Right atrium auricular region (tissue), 2 donors: ENCODE data around the gene TPSD1. TPM values are rescaled to one million over a fixed set of nuclear protein-coding genes. Genes with fewer than 3 reads are reported as not detected.
"Not testable (repeated sequence)": the region's sequence is repeated elsewhere in the genome, so short reads cannot be mapped to it uniquely, and the experiment has no call there.

Experiments used
- DNase-seq: peaks from one replicate; pipeline ENCODE4 v3.0.0-alpha.2; 2019; ENCODE audit warnings: low spot score
- H3K27ac ChIP-seq, 2 donors: fragments of 200-600 bp; sonication (generic); 1 replicate in 1 of 2; 2 replicates in 1 of 2; pipeline ENCODE4 v1.5.1; 2016 to 2019
- H3K27me3 ChIP-seq, 2 donors: fragments of 200-600 bp; sonication (generic); one replicate each; pipeline versions ENCODE4 v1.5.1 to v1.6.0; 2017 to 2019
- H3K36me3 ChIP-seq: fragments of 200-600 bp; sonication (generic); one replicate; pipeline ENCODE4 v1.5.1; 2016
- H3K4me1 ChIP-seq, 2 donors: fragments of 200-600 bp; sonication (generic); one replicate each; pipeline versions ENCODE4 v1.5.1 to v1.6.0; 2017 to 2019
- H3K4me3 ChIP-seq, 2 donors: fragments of 200-600 bp; sonication (generic); 1 replicate in 1 of 2; 2 replicates in 1 of 2; pipeline ENCODE4 v1.5.1; 2017 to 2019; ENCODE audit warnings: mild to moderate bottlenecking in 1 of 2, moderate library complexity in 1 of 2
- H3K9me3 ChIP-seq, 2 donors: fragments of 200-600 bp; sonication (generic); one replicate each; pipeline ENCODE4 v1.5.1; 2019
- total RNA-seq, 2 donors: library from RNA; depleted of rRNA; stranded (reverse); fragments of >200 nt; gene quantifications; one replicate each; pipeline ENCODE4 v1.1.0, GENCODE V29; 2016
- TF ChIP-seq, protein P1 (sequence below), 2 donors: fragments of 200-600 bp; sonication (generic); IDR thresholded peaks; one replicate each; pipeline ENCODE4 v1.5.1; 2019; ENCODE audit warnings: antibody characterized with exemption in 2 of 2

The TPSD1 gene
- under 1 TPM in 1 of 2 donors, not detected in 1; 0.63 TPM for total RNA-seq

DNA sequence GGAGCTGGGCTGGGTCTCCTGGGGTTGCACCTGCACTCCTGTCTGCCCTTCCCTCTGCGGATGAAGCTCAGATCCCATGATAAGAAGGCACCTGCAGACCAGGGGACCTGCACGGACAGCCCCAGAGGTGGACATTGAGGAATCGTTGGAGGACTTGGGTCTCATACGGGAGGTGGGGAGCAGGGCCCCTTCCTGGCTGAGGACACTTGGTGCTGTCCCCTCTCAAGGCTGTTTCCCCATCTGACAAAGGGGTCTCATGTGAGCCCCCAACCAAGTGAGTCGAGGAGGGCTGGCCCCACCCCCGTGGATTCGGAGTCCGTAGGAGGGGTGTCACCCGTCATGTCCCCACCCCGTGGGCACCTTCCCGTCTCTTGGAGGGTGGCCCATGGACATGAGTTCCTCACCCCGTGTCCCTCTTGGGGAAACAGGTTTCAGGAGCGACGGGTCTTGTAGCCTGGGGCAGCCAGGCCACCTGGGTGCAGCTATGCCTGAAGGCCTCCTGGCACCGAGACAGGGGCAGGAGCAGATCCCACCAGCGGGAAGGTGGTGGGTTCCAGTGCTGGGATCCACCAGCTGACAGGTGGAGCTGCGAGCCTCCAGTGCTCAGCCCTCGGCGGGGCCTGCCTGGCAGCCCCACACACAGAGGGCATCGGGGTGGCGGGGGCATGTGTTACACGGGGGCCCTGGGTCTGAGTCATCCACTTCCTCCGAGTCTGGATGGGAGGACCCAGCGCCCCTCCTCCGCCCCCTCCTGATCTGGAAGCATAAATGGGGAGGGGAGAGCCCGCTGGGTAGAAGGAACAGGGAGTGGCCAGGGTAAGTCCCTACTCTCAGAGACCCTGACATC lies at the start of gene TPSD1:
TSS of gene TPSD1 (plus strand) at position 794 of the 847 bp plus-strand sequence. CDS start 212 bp downstream, outside the sequence.
- H3K4me1 ChIP-seq, DNase-seq, H3K4me3 ChIP-seq, H3K36me3 ChIP-seq, H3K27me3 ChIP-seq, H3K27ac ChIP-seq, H3K9me3 ChIP-seq: not testable (repeated sequence)

DNA sequence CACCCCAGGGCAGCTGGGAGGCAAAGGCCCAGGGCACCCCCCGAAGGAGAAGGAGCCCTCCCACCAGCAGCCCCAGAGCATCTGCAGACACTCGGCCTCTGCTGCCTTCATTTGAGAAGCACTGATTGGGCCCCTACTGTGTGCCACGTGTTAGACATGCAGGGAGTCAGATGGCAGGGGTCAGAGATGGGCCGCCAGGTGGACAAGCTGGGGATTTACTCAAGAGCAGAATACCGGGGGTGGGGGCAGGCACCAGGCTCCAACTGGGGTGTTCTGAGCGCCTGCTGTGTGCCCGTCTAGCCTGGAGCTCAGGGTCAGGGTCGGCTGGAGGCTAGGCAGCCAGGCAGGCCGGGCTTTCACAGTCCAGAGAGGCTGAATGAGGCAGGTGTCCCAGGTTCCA lies 49.5 kb upstream of the TPSD1 start:
- TF ChIP-seq, protein P1, sequence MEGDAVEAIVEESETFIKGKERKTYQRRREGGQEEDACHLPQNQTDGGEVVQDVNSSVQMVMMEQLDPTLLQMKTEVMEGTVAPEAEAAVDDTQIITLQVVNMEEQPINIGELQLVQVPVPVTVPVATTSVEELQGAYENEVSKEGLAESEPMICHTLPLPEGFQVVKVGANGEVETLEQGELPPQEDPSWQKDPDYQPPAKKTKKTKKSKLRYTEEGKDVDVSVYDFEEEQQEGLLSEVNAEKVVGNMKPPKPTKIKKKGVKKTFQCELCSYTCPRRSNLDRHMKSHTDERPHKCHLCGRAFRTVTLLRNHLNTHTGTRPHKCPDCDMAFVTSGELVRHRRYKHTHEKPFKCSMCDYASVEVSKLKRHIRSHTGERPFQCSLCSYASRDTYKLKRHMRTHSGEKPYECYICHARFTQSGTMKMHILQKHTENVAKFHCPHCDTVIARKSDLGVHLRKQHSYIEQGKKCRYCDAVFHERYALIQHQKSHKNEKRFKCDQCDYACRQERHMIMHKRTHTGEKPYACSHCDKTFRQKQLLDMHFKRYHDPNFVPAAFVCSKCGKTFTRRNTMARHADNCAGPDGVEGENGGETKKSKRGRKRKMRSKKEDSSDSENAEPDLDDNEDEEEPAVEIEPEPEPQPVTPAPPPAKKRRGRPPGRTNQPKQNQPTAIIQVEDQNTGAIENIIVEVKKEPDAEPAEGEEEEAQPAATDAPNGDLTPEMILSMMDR (IDR thresholded peaks at IDR 0.05) = no peak
- Histone ChIP-seq H3K4me1 (no peaks in the 10 kb centered on the region), H3K36me3 (no peaks in the 10 kb centered on the region), H3K27me3 (no peaks in the 10 kb centered on the region), H3K9me3 (no peaks in the 10 kb centered on the region), H3K4me3 (no peak overlapping the region), H3K27ac (no peak overlapping the region)
- no peak for DNase-seq

DNA sequence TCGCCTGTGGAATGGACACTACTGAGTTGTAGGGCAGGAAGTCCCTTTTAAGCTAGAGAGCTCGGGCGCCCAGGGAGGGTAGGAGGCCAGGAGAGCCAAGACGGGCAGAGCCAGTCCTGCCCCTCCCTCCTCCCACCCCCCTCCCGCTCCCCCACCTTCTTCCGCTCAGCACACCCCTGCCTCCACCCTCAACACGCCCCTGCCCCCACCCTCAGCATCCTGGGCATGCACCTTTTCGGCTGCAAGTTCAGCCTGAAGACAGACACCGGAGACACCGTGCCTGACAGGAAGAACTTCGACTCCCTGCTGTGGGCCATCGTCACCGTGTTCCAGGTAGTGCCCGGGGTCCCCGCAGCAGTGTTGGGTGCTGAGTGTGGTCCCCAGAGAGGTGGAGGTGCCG lies 49.1 kb upstream of the TPSD1 start:
- H3K4me1 ChIP-seq = no peaks in the 10 kb centered on the region
- H3K27me3 ChIP-seq = no peaks in the 10 kb centered on the region

DNA sequence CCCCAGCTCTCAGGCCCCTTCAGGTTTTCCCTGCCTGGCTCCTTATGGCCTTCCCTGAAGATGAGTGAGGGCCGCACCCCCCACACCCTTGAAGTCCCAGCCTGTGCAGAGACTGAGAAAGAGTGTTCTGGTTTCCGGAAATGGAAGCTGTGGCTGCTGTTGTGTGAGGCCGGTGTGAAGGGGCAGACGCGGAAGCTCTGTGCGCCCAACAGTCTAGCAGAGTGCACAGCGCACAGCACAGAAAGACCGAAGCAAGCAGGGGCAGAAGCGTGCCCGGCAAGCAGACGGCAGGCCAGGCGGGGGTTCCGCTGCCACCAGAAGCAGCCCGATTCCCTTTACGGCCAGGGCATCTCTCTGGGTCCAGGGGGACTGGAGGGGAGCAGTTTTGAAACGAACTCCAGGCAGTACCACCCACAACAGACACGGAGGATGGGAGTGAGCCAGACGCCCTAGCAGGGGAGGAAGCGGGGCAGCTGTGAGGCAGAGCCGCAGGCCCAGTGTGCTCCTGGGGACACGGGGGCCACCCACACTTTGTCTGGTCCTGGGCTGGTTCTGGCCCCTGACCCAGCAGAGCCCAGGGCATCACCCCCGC lies 47.5 kb upstream of the TPSD1 start:
- no peak for DNase-seq
- Histone ChIP-seq H3K27me3 (no peaks in the 10 kb centered on the region), H3K27ac (no peak overlapping the region), H3K36me3 (no peaks in the 10 kb centered on the region), H3K9me3 (no peaks in the 10 kb centered on the region), H3K4me1 (no peaks in the 10 kb centered on the region), H3K4me3 (no peak overlapping the region)
- TF ChIP-seq, protein P1 (IDR thresholded peaks at IDR 0.05) = no peak

More for the DNA sequence above, 49.1 kb upstream of the TPSD1 start:
- DNase-seq = no peak
- H3K27ac ChIP-seq = no peak overlapping the region
- no peaks in the 10 kb centered on the region for H3K9me3 ChIP-seq
- H3K36me3 ChIP-seq = no peaks in the 10 kb centered on the region
- TF ChIP-seq, protein P1 (IDR thresholded peaks at IDR 0.05) = no peak
- no peak overlapping the region for H3K4me3 ChIP-seq

DNA sequence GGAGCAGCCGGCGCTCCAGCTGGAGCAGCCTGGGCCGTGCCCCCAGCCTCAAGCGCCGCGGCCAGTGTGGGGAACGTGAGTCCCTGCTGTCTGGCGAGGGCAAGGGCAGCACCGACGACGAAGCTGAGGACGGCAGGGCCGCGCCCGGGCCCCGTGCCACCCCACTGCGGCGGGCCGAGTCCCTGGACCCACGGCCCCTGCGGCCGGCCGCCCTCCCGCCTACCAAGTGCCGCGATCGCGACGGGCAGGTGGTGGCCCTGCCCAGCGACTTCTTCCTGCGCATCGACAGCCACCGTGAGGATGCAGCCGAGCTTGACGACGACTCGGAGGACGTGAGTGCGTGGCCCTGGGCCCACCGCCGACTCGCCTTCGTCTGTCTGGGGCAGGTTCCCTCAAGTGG lies 46.8 kb upstream of the TPSD1 start:
- H3K4me1 ChIP-seq = no peaks in the 10 kb centered on the region
- no peaks in the 10 kb centered on the region for H3K27me3 ChIP-seq
- H3K36me3 ChIP-seq = no peaks in the 10 kb centered on the region
- H3K9me3 ChIP-seq = no peaks in the 10 kb centered on the region
- TF ChIP-seq, protein P1 (IDR thresholded peaks at IDR 0.05) = no peak
- H3K27ac ChIP-seq = no peak overlapping the region
- H3K4me3 ChIP-seq = no peak overlapping the region
- DNase-seq = no peak

DNA sequence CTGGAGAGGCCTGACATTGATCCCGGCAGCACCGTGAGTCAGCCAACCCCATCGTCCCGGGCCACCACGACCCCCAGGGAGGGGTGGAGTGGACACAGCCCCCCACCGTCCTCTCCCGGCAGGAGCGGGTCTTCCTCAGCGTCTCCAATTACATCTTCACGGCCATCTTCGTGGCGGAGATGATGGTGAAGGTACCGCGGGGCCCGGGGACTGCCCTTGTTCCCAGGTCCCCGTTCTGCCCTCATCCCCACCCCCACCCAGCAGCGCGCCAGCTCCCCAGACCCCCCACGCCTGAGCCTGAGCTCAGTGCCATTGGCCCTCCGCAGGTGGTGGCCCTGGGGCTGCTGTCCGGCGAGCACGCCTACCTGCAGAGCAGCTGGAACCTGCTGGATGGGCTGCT lies 45.4 kb upstream of the TPSD1 start:
- TF ChIP-seq, protein P1 (IDR thresholded peaks at IDR 0.05) = no peak
- Histone ChIP-seq H3K27me3 (no peaks in the 10 kb centered on the region), H3K36me3 (no peaks in the 10 kb centered on the region), H3K4me3 (no peak overlapping the region), H3K9me3 (no peaks in the 10 kb centered on the region), H3K4me1 (no peaks in the 10 kb centered on the region), H3K27ac (no peak overlapping the region)
- DNase-seq = no peak
